NCI-H2227 treated with DMSO at 0.1 percent for 48 hours (cell line): ENCODE results near the gene PXYLP1.

Experiments
- DNase-seq: peaks from one replicate; lab custom pipeline; 2025; lab: John Stamatoyannopoulos, UW

PXYLP1 gene

GRCh38 chr3:141229132-141229531 is 2.5 kb upstream of the PXYLP1 start:
- no peak for DNase-seq

- no peak for DNase-seq
Measured at GRCh38 chr3:141230293-141230692, 1.3 kb upstream of the PXYLP1 start.

GRCh38 chr3:141231952-141232823 is 563 bp downstream of the PXYLP1 start:
- no peak for DNase-seq

GRCh38 chr3:141233457-141234161 is 2.0 kb downstream of the PXYLP1 start:
- DNase-seq = no peak

- no peak for DNase-seq
Measured at GRCh38 chr3:141234283-141234682, 2.7 kb downstream of the PXYLP1 start.

- no peak for DNase-seq
Measured at GRCh38 chr3:141235661-141236171, 4.1 kb downstream of the PXYLP1 start.

GRCh38 chr3:141236361-141236760 is 4.7 kb downstream of the PXYLP1 start:
- no peak for DNase-seq

GRCh38 chr3:141237701-141238521 is 6.3 kb downstream of the PXYLP1 start:
- no peak for DNase-seq

- no peak for DNase-seq
Measured at GRCh38 chr3:141239511-141240281, 8.1 kb downstream of the PXYLP1 start.

- no peak for DNase-seq
Measured at GRCh38 chr3:141240286-141240685, 8.7 kb downstream of the PXYLP1 start.

- DNase-seq = no peak
Measured at GRCh38 chr3:141240687-141241615, 9.3 kb downstream of the PXYLP1 start.

- DNase-seq = no peak
Measured at GRCh38 chr3:141241616-141242376, 10.2 kb downstream of the PXYLP1 start.

- DNase-seq = no peak
Measured at GRCh38 chr3:141242377-141243092, 10.9 kb downstream of the PXYLP1 start.

- peak; percentile 32 for DNase-seq
Measured at GRCh38 chr3:141243271-141243707, 11.7 kb downstream of the PXYLP1 start.

- no peak for DNase-seq
Measured at GRCh38 chr3:141246224-141246957, 14.8 kb downstream of the PXYLP1 start.

GRCh38 chr3:141246958-141247301 is 15.3 kb downstream of the PXYLP1 start:
- DNase-seq = no peak

GRCh38 chr3:141248064-141248463 is 16.4 kb downstream of the PXYLP1 start:
- no peak for DNase-seq

GRCh38 chr3:141249041-141249440 is 17.4 kb downstream of the PXYLP1 start:
- DNase-seq = no peak
